ENCODE data around the gene SPSB3.

SPSB3 gene

GRCh38 chr16:1768061-1768766, 14.2 kb downstream of the SPSB3 start (continued):
- TF ChIP-seq GLIS2 (tag by site-specific recombination; IDR thresholded peaks at IDR 0.05) = 0 out of 2 replicates have a peak, but pooled peaks have one; percentile 28
- no peak for TF ChIP-seq ZNF266 (tag by site-specific recombination; IDR thresholded peaks at IDR 0.05; ENCODE audit: low read depth)
- no peak for TF ChIP-seq ZNF175 (tag by site-specific recombination; IDR thresholded peaks at IDR 0.05)
- no peak for TF ChIP-seq OSR2 (tag by site-specific recombination; IDR thresholded peaks at IDR 0.05)
- TF ChIP-seq ZBTB8A (tag by site-specific recombination; IDR thresholded peaks at IDR 0.05) = no peak

DNA sequence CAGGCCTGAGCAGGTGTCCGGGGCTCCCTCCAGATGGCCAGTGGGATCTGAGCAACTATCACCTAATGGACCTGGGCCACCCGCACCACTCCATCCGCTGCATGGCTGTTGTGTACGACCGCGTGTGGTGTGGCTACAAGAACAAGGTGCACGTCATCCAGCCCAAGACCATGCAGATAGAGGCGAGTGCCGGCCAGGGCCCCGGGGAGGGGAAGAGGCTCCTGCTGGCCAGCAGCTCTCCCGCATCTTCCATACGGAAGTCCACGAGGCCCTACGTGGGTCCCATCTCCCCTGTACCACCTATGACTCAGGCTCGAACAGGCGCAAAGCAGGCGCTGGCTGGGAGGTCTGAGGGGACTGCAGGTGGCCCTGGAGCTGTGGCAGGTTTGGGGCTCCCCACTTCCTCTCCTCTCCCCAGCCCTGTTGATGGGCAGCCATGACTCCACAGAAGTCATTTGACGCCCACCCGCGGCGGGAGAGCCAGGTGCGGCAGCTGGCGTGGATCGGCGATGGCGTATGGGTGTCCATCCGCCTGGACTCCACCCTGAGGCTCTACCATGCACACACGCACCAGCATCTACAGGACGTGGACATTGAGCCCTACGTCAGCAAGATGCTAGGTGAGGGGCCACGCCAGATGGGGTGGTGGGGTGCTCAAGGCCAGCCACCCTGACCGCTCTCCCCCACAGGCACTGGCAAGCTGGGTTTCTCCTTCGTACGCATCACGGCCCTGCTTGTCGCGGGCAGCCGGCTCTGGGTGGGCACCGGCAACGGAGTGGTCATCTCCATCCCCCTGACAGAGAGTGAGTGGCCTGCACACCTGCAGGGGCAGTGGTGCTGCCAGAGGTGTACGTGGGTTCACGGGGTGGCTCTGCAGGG, 15.0 kb downstream of the SPSB3 start:
- peaks cover 0 to 87% of the 10 kb centered on the region in 2 experiments; a peak in 1 of 3 replicates for H3K36me3 ChIP-seq (ENCODE audit: control insufficient read depth in 2 of 2, insufficient read depth in 1 of 2, low read length in 2 of 2)
- POLR2A ChIA-PET = interaction anchor here (1.7 to 6.0 kb wide), 2 partner anchors 14 to 61 kb away, joined by 5 to 113 read pairs; partner anchors contain the start of genes MAPK8IP3, NUBP2 and SPSB3
- TF ChIP-seq ZNF423 (tag by site-specific recombination; IDR thresholded peaks at IDR 0.05) = no peak
- no peak for TF ChIP-seq ZNF221 (tag by site-specific recombination; IDR thresholded peaks at IDR 0.05; ENCODE audit: borderline replicate concordance)
- TF ChIP-seq ZSCAN16 (tag by site-specific recombination; IDR thresholded peaks at IDR 0.05) = no peak
- no peak for TF ChIP-seq ZNF155 (tag by site-specific recombination; IDR thresholded peaks at IDR 0.05)
- peak; percentile 42; the same call in 1 of the 2 replicates for TF ChIP-seq ZNF10 (tag by site-specific recombination; IDR thresholded peaks at IDR 0.05)
- TF ChIP-seq ZNF692 (tag by site-specific recombination; IDR thresholded peaks at IDR 0.05) = 0 out of 2 replicates have a peak, but pooled peaks have one; percentile 22
- no peak for TF ChIP-seq SP7 (tag by site-specific recombination; IDR thresholded peaks at IDR 0.05)
- TF ChIP-seq GLIS1 (tag by site-specific recombination; IDR thresholded peaks at IDR 0.05) = no peak
- TF ChIP-seq ZNF391 (tag by site-specific recombination; IDR thresholded peaks at IDR 0.05; ENCODE audit: borderline replicate concordance, low read depth) = no peak
- no peak for TF ChIP-seq ZNF354C (tag by site-specific recombination; IDR thresholded peaks at IDR 0.05; ENCODE audit: borderline replicate concordance, low read depth)
- no peak for TF ChIP-seq ZNF777 (tag by site-specific recombination; IDR thresholded peaks at IDR 0.05; ENCODE audit: borderline replicate concordance)
- no peak for TF ChIP-seq ZNF529 (tag by site-specific recombination; IDR thresholded peaks at IDR 0.05; ENCODE audit: insufficient replicate concordance)
- TF ChIP-seq ZSCAN30 (tag by site-specific recombination; IDR thresholded peaks at IDR 0.05) = no peak
- no peak for TF ChIP-seq ZNF133 (tag by site-specific recombination; IDR thresholded peaks at IDR 0.05)
- peak; percentile 68; the same call in 1 of the 2 replicates for TF ChIP-seq BCL11B (tag by site-specific recombination; IDR thresholded peaks at IDR 0.05; ENCODE audit: low read depth)
- TF ChIP-seq ZNF138 (tag by site-specific recombination; IDR thresholded peaks at IDR 0.05; ENCODE audit: borderline replicate concordance) = no peak
- TF ChIP-seq ZNF341 (tag by site-specific recombination; IDR thresholded peaks at IDR 0.05; ENCODE audit: low read depth) = no peak
- TF ChIP-seq ZNF514 (tag by site-specific recombination; IDR thresholded peaks at IDR 0.05) = no peak
- TF ChIP-seq, protein P1, sequence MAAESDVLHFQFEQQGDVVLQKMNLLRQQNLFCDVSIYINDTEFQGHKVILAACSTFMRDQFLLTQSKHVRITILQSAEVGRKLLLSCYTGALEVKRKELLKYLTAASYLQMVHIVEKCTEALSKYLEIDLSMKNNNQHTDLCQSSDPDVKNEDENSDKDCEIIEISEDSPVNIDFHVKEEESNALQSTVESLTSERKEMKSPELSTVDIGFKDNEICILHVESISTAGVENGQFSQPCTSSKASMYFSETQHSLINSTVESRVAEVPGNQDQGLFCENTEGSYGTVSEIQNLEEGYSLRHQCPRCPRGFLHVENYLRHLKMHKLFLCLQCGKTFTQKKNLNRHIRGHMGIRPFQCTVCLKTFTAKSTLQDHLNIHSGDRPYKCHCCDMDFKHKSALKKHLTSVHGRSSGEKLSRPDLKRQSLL (tag by site-specific recombination; IDR thresholded peaks at IDR 0.05) = no peak
- CTCF ChIA-PET = no interaction called here
- H3K27ac ChIP-seq (ENCODE audit: extremely low read depth, low read depth, low read length) = no peak overlapping the region
- peaks cover 3% of the 10 kb centered on the region; the same call in 1 of the 2 replicates for H3K4me1 ChIP-seq (ENCODE audit: control insufficient read depth, insufficient read depth, low read length)
- no peak overlapping the region for H3K4me3 ChIP-seq (ENCODE audit: low read depth, low read length)
- no peaks in the 10 kb centered on the region for H3K9me3 ChIP-seq (ENCODE audit: control insufficient read depth, insufficient read depth, low read depth, low read length)
